ENCODE results near the gene ZNF778.
"Not testable (repeated sequence)": the region's sequence is repeated elsewhere in the genome, so short reads cannot be mapped to it uniquely, and the experiment has no call there.

The ZNF778 gene

GRCh38 chr16:89183463-89183862, 34.0 kb upstream of the ZNF778 start:
- DNase-seq: no peak

GRCh38 chr16:89183975-89184676, 33.4 kb upstream of the ZNF778 start:
- DNase-seq: no peak

GRCh38 chr16:89184677-89184932, 32.9 kb upstream of the ZNF778 start:
- DNase-seq: no peak

GRCh38 chr16:89184933-89185794, 32.3 kb upstream of the ZNF778 start:
- no peak for DNase-seq

- DNase-seq: not testable (repeated sequence)
Observed at GRCh38 chr16:89185887-89186592, 31.5 kb upstream of the ZNF778 start.

- peak; percentile 5 for DNase-seq
Observed at GRCh38 chr16:89186593-89187031, 30.9 kb upstream of the ZNF778 start.

- DNase-seq: peak; percentile 36
Observed at GRCh38 chr16:89187032-89187769, 30.3 kb upstream of the ZNF778 start.

- peak; percentile 43 for DNase-seq
Observed at GRCh38 chr16:89187770-89188392, 29.6 kb upstream of the ZNF778 start.

GRCh38 chr16:89188471-89189357, 28.8 kb upstream of the ZNF778 start:
- DNase-seq: not testable (repeated sequence)

- DNase-seq: no peak
Observed at GRCh38 chr16:89189358-89190025, 28.0 kb upstream of the ZNF778 start.

GRCh38 chr16:89190150-89190958, 27.1 kb upstream of the ZNF778 start:
- DNase-seq: no peak

GRCh38 chr16:89191033-89191900, 26.2 kb upstream of the ZNF778 start:
- DNase-seq: no peak

GRCh38 chr16:89191901-89192185, 25.7 kb upstream of the ZNF778 start:
- DNase-seq: no peak

GRCh38 chr16:89192186-89192955, 25.1 kb upstream of the ZNF778 start:
- peak; percentile 90 for DNase-seq

- peak; percentile 87 for DNase-seq
Observed at GRCh38 chr16:89192956-89193575, 24.4 kb upstream of the ZNF778 start.

- no peak for DNase-seq
Observed at GRCh38 chr16:89193576-89194293, 23.8 kb upstream of the ZNF778 start.
